AG04449 (cell line): ENCODE measurements around the gene IRF2BP2.

Source experiments
- CTCF ChIA-PET: fragments of 350-600 bp; formaldehyde crosslinking; extraction: SDS; loops from one replicate; lab custom pipeline; 2021; ENCODE audit warnings: antibody characterized with exemption; lab: Yijun Ruan, JAX
- POLR2A ChIA-PET: fragments of 400-600, 350-600 bp; formaldehyde crosslinking; extraction: SDS; loops from one replicate; lab custom pipeline; 2020; ENCODE audit warnings: antibody characterized with exemption, inconsistent platforms; lab: Yijun Ruan, JAX
- DNase-seq: peaks from one replicate; pipeline ENCODE4 v3.0.0-alpha.2; 2010; ENCODE audit warnings: low read depth, low spot score
- H3K4me3 ChIP-seq: 2 replicates; pipeline ENCODE4 v1.5.1; 2011; ENCODE audit warnings: low read depth, mild to moderate bottlenecking, control low read depth, low read length
- CTCF ChIP-seq: IDR thresholded peaks from one replicate; pipeline ENCODE4 v1.5.1; 2011; ENCODE audit warnings: mild to moderate bottlenecking, moderate library complexity, low read length, control low read depth, inconsistent platforms; ENCODE audit not compliant: insufficient read depth; ENCODE audit errors: missing control alignments

The IRF2BP2 gene

DNA sequence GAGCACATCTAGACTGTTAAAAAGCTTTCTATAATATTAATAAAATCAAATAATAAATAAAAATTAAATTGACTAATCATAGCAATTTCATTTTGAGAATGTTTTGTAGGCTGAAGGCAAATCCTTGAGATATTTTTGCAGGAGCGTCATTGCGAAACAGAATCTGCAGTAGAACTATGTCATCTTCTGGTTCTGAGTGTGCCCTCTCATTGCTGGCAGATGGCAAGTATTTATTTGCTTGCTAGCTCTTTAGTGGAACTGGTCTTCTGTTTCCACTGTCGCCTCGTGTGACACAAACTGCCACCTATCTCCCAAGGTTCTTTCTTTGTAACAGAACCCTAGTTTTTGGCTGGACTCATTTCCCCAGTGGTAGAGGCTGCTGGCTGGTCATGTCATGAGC, 19.0 kb upstream of the IRF2BP2 start:
- DNase-seq = no peak
- ChIA-PET CTCF (interaction anchor here (0.9 to 2.1 kb wide), 4 partner anchors 9 to 95 kb away, joined by 3 to 6 read pairs (median 3); no protein-coding TSS in a partner anchor), POLR2A (no interaction called here)
- TF ChIP-seq CTCF = no peak
- H3K4me3 ChIP-seq = no peak overlapping the region

DNA sequence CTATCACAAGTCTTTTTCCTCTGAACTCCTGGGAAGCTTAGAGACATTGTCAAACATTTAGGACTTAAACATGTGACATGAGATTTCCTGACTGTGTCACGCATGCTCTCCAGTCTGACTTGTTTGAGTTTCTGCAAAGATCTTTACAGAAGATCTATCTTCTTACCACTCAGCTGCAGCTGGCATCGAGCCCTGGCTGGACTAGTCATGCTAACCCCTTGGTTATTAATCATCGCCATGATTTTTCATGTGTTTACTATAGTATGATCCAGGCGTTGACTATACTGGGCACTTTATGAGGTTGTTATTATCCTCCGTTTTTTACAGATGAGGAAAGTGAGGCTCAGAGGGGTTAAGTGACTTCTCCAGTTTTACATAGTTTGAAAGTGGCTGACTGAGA, 18.1 kb upstream of the IRF2BP2 start:
- H3K4me3 ChIP-seq = no peak overlapping the region
- TF ChIP-seq CTCF = no peak
- DNase-seq = no peak
- ChIA-PET POLR2A (interaction anchor here (1.0 kb wide), 1 partner anchor 29 kb away, joined by 3 read pairs; no protein-coding TSS in a partner anchor), CTCF (interaction anchor here (0.6 to 1.6 kb wide), 2 partner anchors 12 to 355 kb away, joined by 3 read pairs; no protein-coding TSS in a partner anchor)

DNA sequence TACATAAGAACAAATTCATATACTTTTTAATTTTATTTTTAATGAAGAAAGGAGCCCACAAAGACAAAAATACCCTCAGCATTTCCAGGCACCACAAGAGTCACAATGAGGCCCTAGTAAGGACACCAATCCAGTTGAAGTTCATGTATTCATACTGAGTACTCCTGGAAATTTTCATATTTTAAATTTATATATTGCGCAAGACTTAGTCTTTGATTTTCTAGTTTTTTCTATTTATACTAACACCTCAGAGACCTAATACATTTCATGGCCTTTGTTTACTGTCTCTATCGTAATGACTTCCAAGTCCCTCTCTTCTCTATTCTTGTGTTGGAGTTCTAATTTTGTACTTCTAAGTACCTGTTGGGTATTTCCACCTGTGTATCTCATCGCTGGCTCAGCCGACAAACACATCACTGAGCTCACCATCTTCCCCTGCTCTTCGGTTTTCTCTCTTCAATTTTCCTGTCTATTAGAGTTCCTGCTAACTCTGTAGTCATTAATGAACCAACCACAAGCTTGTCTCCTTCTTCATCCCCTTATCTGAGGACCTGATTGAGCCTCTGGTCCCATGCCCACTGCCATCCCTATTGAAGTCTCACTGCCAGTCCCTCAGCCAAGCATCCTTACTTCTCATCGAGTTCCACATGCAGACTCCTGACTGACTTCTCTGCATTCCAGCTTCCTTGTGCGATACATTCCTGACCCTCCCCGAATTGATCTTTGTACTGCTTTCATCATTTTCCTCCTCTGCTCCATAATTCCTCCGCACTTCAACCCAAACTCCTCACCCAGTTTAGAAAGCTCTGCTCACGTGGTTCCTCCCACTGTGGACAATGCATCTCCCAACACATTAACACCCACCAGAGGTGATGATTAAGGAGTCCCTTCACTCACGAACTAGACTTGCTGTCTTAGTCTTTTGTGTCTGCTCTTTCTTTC, 17.3 kb upstream of the IRF2BP2 start:
- no peak for TF ChIP-seq CTCF
- CTCF ChIA-PET = interaction anchor here (0.6 to 1.6 kb wide), 2 partner anchors 11 to 356 kb away, joined by 3 read pairs; no protein-coding TSS in a partner anchor
- no peak for DNase-seq
- H3K4me3 ChIP-seq = no peak overlapping the region
- POLR2A ChIA-PET = interaction anchor here (1.0 kb wide), 1 partner anchor 30 kb away, joined by 3 read pairs; no protein-coding TSS in a partner anchor

DNA sequence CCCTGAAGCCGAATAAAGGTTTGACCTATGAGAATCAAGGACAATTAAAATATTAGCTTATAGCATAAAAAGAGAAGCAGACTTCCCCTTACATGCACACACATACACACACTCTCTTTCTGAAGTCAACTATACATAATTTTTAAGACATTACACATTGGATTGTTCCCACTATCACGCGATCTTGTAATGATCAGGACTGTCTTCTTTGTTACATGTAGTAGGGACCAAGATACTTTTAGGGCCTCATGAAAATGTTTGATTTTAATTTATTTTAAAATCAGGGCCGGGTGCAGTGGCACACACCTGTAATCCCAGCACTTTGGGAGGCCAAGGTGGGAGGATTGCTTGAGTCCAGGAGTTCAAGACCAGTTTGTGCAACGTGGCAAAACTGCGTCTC, 16.4 kb upstream of the IRF2BP2 start:
- POLR2A ChIA-PET = no interaction called here
- no peak for DNase-seq
- no peak for TF ChIP-seq CTCF
- CTCF ChIA-PET = no interaction called here
- no peak overlapping the region for H3K4me3 ChIP-seq

DNA sequence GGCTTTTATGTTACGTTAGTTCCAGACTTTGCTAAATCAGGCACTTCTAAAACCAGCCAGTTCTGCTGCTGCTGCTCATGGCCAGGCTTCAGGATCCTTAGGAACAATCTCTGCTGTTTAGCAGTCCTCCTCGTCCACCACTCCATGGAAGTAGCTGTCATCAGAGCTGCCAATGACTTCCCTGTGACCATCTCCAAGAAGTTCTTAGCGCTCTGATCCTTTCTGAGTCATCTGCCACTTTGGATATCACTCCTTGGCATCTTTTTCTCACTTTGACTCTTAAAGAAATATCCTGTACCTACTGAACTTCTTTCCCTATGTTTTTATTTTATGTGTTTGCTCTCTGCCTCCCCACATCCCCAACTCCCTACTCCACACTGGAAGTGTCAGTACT, 14.7 kb upstream of the IRF2BP2 start:
- POLR2A ChIA-PET = no interaction called here
- H3K4me3 ChIP-seq = no peak overlapping the region
- no peak for TF ChIP-seq CTCF
- DNase-seq = no peak
- CTCF ChIA-PET = no interaction called here
